GM12892 (cell line): ENCODE results near the gene TYW5.

Source experiments
- POLR2AphosphoS5 ChIP-seq: IDR thresholded peaks from 2 replicates; pipeline ENCODE4 v1.6.1; 2011; ENCODE audit warnings: low read depth, low read length, control low read depth
- TAF1 ChIP-seq: IDR thresholded peaks from 2 replicates; pipeline ENCODE4 v1.6.1; 2011; ENCODE audit warnings: low read depth, mild to moderate bottlenecking, control low read depth, low read length, borderline replicate concordance

GRCh38 chr2:199968126-199968525 is 12.8 kb upstream of the TYW5 start:
- TF ChIP-seq TAF1 (no peak), POLR2AphosphoS5 (no peak)
